Right renal pelvis (tissue), 4 donors: ENCODE measurements around the gene NAV1. TPM values are rescaled to one million over a fixed set of nuclear protein-coding genes. Genes with fewer than 3 reads are reported as not detected.

Experiments
- DNase-seq, 4 donors: peaks; one replicate each; pipeline ENCODE4 v3.0.0-alpha.2; 2013; ENCODE audit warnings: low read depth in 4 of 4, low spot score in 3 of 4, missing footprints in 1 of 4
- polyA plus RNA-seq, 4 donors: library from polyadenylated mRNA; unstranded; fragments of 120-200 nt; gene quantifications; one replicate each; pipeline ENCODE4 v1.2.1, GENCODE V29; 2013; ENCODE audit not compliant: insufficient read length in 4 of 4

The NAV1 gene
- polyA plus RNA-seq, 4 donors: 18.8 to 20.8 (median 19.1) TPM

DNA sequence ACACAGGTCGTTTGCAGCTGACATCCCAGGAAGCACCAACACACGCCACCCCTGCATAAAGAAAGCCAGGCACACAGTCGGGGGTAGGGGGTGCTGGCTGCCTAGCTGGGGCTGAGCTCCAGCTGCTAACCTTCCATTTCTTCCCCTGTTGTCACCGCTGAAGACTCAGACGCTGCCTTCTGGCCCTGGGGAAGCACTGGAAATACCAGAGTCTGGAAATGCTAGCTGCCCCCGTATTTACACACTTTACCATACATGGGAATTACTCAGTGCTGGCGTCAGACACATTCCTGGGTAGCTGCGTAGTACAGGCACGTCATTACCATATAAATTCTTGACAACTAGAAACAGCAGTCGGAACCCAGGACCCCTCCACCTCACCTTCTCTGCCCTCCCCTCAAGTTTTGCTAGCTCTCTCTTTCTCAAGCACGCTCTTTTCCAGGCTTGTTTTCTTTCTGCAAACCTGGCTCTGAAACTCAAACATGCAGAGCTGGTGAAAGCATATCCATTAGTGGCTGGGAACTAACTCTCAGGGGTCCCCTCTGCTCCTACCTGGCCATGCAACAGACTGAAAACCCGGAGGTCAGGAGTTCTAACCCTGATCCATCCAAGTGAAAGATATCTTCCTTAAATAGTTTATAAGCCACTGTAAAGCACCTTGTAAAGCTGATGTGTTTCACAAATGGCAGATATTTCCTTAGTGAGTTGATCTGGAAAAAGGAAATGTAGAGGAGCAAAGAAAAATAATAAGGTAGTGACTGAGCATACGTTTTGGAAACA is 35.3 kb upstream of the NAV1 start:
- DNase-seq: peak in 1 of 4 donors; percentile 82

DNA sequence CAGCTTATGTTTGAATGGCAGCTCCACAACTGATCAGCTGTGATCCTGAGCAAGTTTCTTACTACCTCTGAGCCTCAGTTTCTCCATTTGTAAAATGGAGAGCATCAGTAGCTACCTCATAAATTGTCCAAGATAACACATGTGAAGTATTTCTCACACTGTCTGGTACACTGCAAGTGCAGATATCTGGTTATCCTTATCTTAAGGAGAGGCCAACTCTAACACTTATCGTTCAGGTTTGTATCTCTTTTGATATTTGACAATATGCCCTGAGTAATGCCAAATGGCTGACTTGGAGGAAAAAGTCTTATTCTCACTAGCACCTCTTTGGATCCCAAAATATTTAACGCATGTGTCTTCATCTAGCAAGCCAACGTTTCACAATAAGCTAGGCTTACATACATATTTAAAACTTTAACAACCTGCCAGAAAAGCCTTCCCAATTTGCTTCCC is 34.7 kb upstream of the NAV1 start:
- no peak for DNase-seq

DNA sequence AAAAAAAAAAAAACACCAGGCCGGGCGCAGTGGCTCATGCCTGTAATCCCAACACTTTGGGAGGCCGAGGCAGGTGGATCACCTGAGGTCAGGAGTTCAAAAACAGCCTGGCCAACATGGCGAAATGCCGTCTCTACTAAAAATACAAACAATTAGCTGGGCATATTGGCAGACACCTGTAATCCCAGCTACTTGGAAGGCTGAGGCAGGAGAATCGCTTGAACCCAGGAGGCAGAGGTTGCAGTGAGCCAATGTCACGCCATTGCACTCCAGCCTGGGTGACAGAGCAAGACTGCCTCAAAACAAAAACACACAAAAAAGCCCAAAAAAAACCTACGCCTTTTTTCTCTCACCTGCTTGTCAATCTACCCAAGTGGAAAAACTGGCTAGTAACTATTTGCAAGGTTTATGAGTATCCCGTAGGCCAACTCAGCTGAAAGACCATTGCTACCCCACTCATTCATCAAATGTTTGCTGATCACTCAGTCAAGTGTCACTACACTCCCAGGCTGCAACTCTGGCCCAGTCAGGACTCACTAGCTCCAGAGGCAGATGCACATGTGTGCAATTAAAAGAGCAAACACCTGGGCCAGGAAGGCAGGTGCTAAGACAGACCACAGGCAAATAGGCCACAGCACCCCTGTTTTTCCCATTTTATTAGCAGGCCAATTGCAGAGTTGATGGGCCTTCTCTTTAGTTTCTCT is 34.0 kb upstream of the NAV1 start:
- no peak for DNase-seq

DNA sequence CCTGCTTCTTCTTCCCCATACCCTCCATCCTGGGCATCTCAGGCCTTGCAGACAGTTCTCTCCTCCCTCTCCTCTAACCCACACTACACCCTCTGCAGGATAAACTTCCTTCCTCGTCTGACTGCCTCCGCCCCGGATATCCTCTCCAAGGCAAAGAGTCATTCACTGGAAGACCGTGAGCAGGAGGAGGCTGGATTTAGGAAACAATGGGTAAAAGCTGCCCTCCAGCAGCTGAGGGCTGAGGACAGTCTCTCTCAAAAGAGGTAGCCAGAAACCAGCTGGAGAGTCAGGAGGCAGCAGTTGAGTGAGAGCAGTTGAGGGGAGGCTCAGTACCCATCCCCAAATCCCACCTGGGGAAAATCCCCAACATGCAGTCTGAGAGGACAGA is 33.4 kb upstream of the NAV1 start:
- no peak for DNase-seq

DNA sequence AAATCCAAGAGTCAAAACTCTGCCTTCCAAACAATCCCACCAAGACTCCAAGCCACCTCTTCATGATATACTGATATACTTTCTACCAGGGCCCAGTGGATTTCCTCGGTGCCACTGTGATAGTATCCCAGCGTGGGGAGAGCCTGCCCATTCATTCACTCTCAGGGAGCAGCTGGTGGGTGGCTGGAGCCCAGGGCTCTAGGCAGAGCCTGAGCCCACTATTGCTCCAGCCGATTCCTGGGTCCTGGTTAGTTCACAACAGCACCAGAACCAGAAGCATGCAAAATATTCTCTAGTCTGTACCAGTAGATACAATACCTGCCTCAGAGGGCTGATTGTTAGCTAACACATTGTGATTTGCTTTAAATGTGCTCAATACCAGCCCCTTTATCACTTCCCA is 32.8 kb upstream of the NAV1 start:
- DNase-seq: no peak

DNA sequence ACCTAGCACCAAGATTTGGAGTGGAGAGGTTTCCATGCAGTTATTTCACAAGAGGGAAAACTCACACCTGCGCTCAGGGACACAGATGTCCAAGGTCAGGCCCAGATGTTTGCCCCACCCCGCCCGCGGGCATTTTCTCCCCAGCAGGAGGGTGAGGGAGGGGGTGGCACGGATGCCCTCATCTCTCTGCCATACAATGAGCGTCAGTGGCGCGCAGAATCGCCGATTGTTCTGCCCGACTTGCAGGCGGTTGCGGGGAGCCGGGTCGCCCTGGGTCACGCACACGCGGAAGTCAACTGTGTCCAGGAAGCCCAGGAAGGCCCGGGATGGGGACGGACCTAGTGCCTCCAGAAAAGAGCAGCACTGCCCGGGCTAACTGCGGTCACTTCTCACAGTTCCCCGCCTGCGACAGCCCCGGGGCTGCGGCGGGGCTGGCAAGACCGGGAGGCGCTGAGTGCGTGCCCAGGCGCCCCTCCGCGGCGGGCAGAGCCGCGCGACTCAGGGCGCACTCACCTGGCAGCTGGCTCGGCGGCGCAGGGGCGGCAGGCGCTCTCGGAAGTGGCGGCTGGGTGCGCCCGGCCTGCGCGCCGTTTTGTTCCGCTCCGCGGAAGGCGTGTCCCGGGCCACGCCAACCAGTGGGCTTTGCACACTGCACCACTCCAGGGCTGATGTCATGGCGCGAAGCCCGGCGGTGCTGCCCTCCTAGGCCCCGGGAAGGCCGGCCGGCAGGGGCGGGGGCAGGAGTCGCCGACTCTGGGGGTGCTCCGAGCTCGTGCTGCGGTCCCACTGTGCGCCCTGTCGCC is 32.2 kb upstream of the NAV1 start, which contains the start of gene CSRP1:
Gene CSRP1 (minus strand): TSS at position 567 of the 803 bp plus-strand sequence. CDS start 10,820 bp downstream, outside the sequence.
- DNase-seq: peak in 2 of 4 donors; percentile 69 to 71

DNA sequence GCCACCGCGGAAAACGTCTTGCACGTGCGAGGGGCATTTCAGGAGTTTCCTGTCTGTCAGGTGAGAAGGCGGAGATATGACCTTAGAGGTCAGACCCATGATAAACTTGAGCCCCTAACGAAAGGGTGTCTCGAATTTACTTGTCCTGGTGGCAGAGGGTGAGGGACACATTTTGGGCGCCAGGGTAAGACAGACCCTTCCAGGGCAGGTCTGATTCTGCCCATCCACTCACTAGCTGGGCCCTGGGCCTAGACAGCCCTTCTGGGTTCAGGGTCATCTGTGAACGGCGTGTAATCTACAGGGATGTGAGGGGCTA is 31.6 kb upstream of the NAV1 start:
- no peak for DNase-seq

DNA sequence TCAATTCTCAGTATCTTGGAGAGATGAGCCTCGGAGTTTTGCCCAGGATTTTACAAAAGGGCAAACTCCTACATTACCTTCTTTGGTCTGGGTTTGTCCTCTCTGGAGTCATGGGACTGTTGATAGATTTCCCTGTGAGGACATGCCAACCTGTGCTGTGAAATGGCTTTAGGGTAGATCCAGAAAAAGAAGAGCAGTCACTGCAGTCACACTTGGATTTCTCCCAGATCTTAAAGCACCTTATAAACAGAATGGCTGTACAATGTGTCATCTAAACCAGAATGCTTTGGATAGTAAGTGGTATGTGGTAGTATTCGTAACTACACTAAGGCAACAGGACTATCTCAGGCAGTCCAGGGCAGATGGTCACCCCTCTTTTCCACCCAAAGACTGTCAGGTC is 30.1 kb upstream of the NAV1 start:
- DNase-seq: no peak

DNA sequence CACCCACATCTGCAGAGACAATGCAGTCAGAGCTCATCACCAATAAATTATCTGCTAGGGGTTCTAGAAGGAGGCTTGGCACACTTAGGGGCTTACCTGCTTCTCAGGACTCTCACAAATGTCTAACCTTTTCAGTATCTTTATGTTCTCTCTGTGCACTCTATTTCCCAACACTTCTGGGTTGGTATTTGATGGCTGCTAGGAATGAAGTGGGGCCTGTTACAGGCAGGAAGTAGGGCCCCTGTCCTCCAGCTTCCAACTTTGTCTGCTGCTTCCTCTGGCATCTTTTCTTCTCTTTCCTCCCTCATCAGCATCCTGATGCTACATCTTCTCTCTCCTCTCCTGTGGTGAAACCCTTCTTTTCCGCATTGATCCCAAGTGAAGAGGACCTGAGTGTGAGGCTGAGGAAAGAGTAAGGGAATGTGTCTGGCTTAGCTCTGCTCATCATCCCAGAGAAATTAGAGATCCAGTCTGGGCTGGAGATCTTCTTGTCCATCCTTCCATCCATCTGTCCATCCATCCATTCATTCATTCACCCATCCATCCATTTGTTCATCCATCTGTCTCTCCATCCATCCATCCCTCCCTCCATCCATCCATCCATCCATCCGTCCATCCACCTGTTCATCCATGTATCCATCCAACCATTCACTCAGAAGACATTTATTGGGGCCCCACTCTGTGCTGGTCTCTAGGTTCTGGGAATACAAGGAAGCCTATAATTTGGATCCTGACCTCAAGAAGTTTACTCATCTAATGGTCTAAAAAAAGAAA is 29.1 kb upstream of the NAV1 start:
- DNase-seq: no peak

DNA sequence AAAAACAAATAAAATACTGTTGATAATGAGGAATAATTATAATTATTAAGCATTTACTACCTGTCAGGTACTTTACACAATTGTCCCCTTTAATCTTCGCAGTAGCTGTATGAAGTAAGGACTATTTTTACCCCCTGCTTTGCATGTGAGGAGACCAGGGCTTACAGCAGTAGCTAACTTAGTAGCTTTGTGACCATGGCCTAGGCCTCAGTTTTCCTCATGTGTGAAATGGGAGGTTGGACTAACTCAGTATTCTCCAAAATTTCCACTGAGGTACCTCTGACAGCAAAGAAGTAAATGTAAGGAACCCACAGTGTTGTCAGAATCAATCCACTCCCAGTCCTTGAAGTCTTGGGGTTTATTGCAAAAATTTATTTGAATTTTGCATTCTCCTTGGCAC is 28.2 kb upstream of the NAV1 start:
- no peak for DNase-seq

DNA sequence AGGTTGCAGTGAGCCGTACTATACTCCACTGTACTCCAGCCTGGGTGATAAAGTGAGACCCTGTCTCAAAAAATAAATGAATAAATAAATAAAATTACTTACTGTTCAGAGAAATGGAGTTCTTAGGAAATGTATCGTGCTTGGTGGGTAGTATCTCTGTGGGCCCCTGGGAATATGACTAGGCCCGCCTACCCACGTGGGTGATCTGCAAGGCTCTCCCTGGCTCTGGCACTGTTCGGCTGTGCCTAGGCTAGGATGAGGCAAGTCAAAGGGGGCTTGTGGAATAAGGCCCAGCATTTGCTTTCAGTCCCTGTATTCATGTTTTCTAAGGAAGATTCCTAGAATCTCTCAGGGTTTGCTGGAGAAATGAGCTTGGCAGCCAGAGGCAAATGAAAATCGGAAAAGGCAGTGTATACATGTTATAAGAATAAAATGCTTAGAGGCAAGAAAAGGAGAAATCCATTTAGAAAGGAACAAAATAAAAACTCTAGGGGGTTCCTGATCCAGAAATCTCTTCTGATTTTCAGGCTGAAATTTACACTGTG is 27.5 kb upstream of the NAV1 start:
- DNase-seq: no peak

DNA sequence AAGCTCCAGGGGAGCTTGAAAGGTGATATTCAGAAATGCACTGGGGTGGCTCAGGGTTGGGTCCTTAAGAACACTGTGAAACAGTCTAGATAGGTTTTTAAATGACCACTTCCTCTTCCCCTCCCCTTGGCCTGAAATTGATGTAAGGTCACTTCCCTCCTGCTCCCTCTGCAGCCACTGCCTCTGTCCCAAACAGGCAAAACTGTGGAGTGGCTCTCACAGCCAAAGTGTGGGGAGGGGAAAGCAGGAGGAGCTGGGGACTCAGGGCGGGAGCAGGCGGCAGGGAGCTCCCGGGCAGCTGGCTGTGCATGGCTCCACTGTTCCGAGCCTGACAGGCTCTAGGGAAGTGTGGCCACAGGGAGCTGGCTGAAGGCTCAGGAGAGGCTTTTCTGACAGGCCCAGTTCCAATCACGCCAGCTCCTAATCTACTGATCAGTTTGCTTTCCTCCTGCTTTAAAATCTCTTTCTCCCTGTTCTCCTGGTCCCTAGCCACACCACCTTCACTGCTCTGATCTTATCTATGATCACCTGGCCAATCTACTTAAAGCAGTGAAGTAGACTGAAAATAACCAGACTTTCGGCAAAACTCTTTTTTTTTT is 26.9 kb upstream of the NAV1 start:
- peak in 1 of 4 donors; percentile 23 for DNase-seq

DNA sequence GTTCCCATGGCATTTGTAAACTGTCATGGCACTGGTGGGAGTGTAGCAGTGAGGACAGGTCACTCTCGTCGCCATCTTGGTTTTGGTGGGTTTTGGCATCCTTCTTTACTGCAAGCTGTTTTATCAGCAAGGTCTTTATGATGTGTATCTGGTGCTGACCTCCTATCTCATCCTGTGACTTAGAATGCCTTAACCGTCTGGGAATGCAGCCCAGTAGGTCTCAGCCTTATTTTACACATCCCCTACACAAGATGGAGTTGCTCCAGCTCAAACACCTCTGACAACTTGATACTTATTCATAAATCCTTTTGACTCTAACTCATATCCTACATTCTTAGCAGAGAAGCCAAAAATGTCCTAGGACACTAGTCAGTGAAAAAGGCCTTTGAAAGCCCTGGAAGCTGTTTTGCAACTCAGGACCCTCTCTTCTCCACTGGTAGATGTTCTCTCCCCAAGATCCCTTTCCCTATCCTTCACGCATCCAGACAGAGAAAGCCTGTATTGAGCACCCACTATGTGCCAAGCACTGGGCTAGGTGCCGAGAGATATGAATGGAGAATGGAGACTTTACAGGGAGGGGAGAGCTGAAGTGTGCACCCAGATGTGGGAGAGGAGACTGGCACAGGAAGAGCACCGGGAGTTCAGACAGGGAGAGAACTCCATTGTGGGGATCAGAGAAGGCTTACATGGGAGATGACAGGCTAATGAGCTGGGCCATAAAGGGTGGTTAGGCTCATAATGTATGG is 25.3 kb upstream of the NAV1 start:
- DNase-seq: no peak

DNA sequence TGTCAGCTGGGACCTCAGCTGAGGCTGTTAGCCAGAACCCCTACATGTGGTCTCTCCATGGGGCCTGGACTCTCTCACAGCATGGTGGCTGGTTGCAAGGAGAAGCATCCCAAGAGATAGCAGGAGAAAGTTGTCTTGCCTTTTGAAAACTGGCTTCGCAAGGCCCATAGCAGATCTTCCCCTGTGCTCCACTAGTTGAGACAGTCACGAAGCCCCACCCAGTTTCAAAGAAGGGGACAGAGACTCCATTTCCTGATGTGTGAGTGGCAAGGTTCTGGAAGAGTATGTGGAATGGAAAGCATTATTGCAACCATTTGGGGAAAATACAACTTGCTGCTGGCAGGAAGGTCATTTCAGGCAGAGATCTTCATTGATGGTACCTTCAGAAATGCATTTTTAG is 24.5 kb upstream of the NAV1 start:
- DNase-seq: no peak

DNA sequence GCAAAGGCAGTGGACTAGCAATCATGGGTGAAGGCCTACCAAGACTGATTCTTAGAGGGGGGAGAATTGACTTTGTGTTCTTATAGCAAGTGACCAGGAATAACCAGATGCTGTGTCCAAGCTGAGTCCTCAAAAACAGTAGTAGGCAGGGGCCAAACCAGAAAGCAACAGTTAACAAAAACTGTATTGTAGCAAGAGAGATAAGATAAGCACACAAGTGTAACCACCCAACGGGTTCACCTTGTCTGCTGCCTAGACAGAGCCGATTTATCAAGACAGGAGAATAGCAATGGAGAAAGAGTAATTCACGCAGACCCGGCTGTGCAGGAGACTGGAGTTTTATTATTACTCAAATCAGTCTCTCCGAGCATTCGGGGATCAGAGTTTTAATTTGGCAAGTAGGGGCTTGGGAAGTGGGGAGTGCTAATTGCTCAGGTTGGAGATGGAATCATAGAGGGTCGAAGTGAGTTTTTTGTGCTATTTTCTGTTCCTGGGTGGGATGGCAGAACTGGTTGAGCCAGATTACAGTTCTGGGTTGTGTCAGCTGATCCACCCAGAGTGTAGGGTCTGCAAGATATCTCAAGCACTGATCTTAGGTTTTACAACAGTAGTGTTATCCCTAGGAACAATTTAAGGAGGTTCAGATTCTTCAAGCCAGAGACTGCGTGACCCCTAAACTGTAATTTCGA is 23.7 kb upstream of the NAV1 start:
- DNase-seq: no peak

DNA sequence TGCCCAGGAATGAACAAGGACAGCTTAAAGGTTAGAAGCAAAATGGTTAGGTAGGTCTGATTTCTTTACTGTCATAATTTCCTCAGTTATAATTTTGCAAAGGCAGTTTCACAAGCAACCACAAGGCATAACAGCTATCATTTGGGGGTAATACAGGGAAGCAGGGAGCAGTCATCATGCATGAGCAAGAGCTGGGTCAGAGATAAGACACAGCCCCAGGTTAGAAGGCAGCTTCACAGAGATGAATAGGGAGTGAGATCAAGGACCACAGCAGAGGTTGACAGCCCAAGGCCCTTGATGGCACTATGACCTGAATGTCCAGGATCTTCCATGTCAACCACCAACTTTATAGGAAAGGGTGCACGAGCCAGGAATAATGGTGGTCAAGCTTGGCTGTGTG is 23.0 kb upstream of the NAV1 start:
- no peak for DNase-seq

DNA sequence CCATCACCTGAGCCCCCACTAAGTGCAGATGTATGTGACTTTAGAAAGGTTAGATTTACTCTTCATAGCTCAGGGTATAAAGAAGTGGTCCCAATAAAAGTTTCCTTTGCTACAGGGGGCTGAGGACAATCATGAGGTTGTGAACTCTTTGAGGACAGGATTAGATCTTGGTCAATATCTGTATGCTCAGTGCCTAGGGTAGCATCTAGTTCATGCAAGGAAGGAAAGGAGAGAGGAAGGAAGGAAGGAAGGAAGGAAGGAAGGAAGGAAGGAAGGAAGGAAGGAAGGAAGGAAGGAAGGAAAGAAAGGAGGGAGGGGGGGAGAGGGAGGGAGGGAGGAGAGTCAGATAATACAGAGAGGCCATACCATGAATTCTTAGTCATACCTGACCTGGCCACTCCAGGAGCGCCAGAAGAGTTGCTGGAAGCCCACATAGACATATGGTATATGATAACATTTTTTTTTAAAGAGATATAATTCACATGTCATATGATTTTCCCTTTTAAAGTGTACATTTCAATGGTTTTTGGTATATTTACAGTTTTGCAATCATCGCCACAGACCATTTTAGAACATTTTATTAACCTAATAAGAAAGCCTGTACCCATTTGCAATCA is 22.3 kb upstream of the NAV1 start:
- DNase-seq: no peak

DNA sequence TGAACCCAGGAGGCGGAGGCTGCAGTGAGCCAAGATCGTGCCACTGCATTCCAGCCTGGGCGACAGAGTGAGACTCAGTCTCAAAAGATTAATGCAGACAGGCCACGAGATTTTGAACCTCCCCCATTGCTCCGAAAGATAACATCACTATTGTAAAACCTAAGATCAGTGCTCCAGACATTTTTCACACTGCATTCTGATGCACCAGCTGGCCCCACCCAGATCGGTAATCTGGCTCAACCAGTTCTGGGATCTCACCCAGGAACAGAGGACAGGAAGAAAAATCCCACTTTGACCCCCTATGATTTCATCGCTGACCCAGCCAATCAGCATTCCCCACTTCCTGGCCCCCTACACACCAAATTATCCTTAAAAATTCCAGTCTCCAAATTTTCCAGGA is 21.3 kb upstream of the NAV1 start:
- no peak for DNase-seq
